HCT116 (cell line): ENCODE results near the gene LRRC4C. TPM values are rescaled to one million over a fixed set of nuclear protein-coding genes. Genes with fewer than 3 reads are reported as not detected.

ENCODE experiments used
- ATAC-seq: fragments of 200-7000 bp; cut with Tn5 transposase; 2 replicates; pipeline ENCODE4 v1.9.1; 2020; ENCODE audit warnings: mild to moderate bottlenecking, moderate library complexity
- BruUV-seq: library from RNA; stranded (reverse); fragments of 400-500 nt; replicated peaks from 2 replicates; lab custom pipeline; 2021; lab: Mats Ljungman, UMichigan
- CTCF ChIA-PET: fragments of 300-600 bp; sonication (Branson Sonifier 250); formaldehyde crosslinking; loops from one replicate; lab custom pipeline; 2021; ENCODE audit warnings: antibody characterized with exemption; lab: Charles Lee
- POLR2A ChIA-PET: fragments of 300-600, 350-600 bp; sonication (Branson Sonifier 250); formaldehyde crosslinking; loops from one replicate; lab custom pipeline; 2021; ENCODE audit warnings: antibody characterized with exemption; lab: Charles Lee
- RAD21 ChIA-PET, 2 experiments: fragments of 300-600 bp; sonication (Branson Sonifier 250); formaldehyde crosslinking; loops; one replicate each; lab custom pipeline; 2023; ENCODE audit warnings: low total read pairs in 2 of 2; ENCODE audit not compliant: uncharacterized antibody in 2 of 2, unreplicated experiment in 2 of 2, low non-redundant PET in 1 of 2; lab: Charles Lee
- DNase-seq: peaks from one replicate; pipeline ENCODE4 v3.0.0-alpha.2; 2010; ENCODE audit warnings: low read depth, low spot score
- H2AFZ ChIP-seq: fragments of 200-600 bp; shearing (Covaris generic), sonication (generic); 2 replicates; pipeline ENCODE4 v1.6.1; 2017; ENCODE audit warnings: low read depth, mixed run types, mixed read lengths, antibody characterized with exemption, low read length; ENCODE audit not compliant: poor library complexity, severe bottlenecking
- H3K27ac ChIP-seq: 2 replicates; pipeline ENCODE4 v1.5.1; 2012; ENCODE audit warnings: low read depth, low read length
- H3K27me3 ChIP-seq: fragments of 200-600 bp; sonication (generic); 2 replicates; pipeline ENCODE4 v1.6.1; 2016; ENCODE audit warnings: mixed run types, low read length, mixed read lengths; ENCODE audit not compliant: insufficient read depth
- H3K36me3 ChIP-seq, 2 experiments: fragments of 200-500 bp in 1 of 2; fragments of 200-600 bp in 1 of 2; sonication (Bioruptor generic) in 1 of 2; sonication (generic) in 1 of 2; 2 replicates each; pipeline versions ENCODE4 v1.5.1 to v1.6.1; 2014 to 2016; ENCODE audit warnings: low read length in 2 of 2, inconsistent platforms in 1 of 2, mixed read lengths in 1 of 2, mixed run types in 1 of 2; ENCODE audit not compliant: insufficient read depth in 2 of 2, control insufficient read depth in 1 of 2
- H3K4me1 ChIP-seq, 2 experiments: fragments of 200-600 bp in 1 of 2; sonication (generic) in 1 of 2; 2 replicates each; pipeline versions ENCODE4 v1.5.1 to v1.6.1; 2012 to 2017; ENCODE audit warnings: low read length in 2 of 2, inconsistent platforms in 1 of 2, mild to moderate bottlenecking in 1 of 2, mixed read lengths in 1 of 2, mixed run types in 1 of 2, moderate library complexity in 1 of 2; ENCODE audit not compliant: insufficient read depth in 2 of 2, control insufficient read depth in 1 of 2
- H3K4me2 ChIP-seq: fragments of 200-600 bp; sonication (generic); 2 replicates; pipeline ENCODE4 v1.6.1; 2017; ENCODE audit warnings: mixed run types, low read length, mixed read lengths
- H3K4me3 ChIP-seq, 2 experiments: fragments of 200-600 bp in 1 of 2; sonication (generic) in 1 of 2; replicated peaks in 1 of 2; 2 replicates each; pipeline ENCODE4 v1.5.1; 2011 to 2016; ENCODE audit warnings: low read length in 2 of 2, control low read depth in 1 of 2, low read depth in 1 of 2, mild to moderate bottlenecking in 1 of 2, mixed read lengths in 1 of 2, mixed run types in 1 of 2
- H3K79me2 ChIP-seq: fragments of 200-600 bp; sonication (generic); 2 replicates; pipeline ENCODE4 v1.6.1; 2017; ENCODE audit warnings: mild to moderate bottlenecking, mixed run types, low read length, moderate library complexity, mixed read lengths; ENCODE audit not compliant: insufficient read depth
- H3K9ac ChIP-seq: fragments of 200-600 bp; sonication (generic); 2 replicates; pipeline ENCODE4 v1.6.1; 2016; ENCODE audit warnings: low read length, mixed read lengths
- H3K9me2 ChIP-seq: fragments of 200-600 bp; sonication (generic), shearing (Covaris generic); 2 replicates; pipeline ENCODE4 v1.6.1; 2017; ENCODE audit warnings: mixed run types, mild to moderate bottlenecking, moderate library complexity; ENCODE audit not compliant: insufficient read depth
- H3K9me3 ChIP-seq, 2 experiments: fragments of 200-500 bp in 1 of 2; fragments of 200-600 bp in 1 of 2; sonication (Bioruptor generic) in 1 of 2; sonication (generic) in 1 of 2; 2 replicates each; pipeline ENCODE4 v1.6.1; 2014 to 2017; ENCODE audit warnings: low read length in 2 of 2, mixed read lengths in 2 of 2, inconsistent platforms in 1 of 2, low read depth in 1 of 2, mild to moderate bottlenecking in 1 of 2, mixed run types in 1 of 2, moderate library complexity in 1 of 2; ENCODE audit not compliant: control insufficient read depth in 1 of 2, insufficient read depth in 1 of 2
- H4K20me1 ChIP-seq: fragments of 200-600 bp; sonication (generic), shearing (Covaris generic); 2 replicates; pipeline ENCODE4 v1.6.1; 2017; ENCODE audit warnings: mixed run types, mild to moderate bottlenecking, moderate library complexity; ENCODE audit not compliant: insufficient read depth
- CEBPB ChIP-seq: IDR thresholded peaks from 2 replicates; pipeline ENCODE4 v1.6.1; 2012; ENCODE audit warnings: low read depth
- EZH2 ChIP-seq: fragments of 200-600 bp; sonication (generic); IDR thresholded peaks from 2 replicates; pipeline ENCODE4 v1.6.1; 2017; ENCODE audit warnings: antibody characterized with exemption, mixed run types
- FOSL1 ChIP-seq: IDR thresholded peaks from 2 replicates; pipeline ENCODE4 v1.6.1; 2012; ENCODE audit warnings: low read depth
- JUND ChIP-seq: IDR thresholded peaks from 2 replicates; pipeline ENCODE4 v1.6.1; 2012
- MAX ChIP-seq: IDR thresholded peaks from 2 replicates; pipeline ENCODE4 v1.6.1; 2012
- POLR2A ChIP-seq: IDR thresholded peaks from 2 replicates; pipeline ENCODE4 v1.7.0; 2011; ENCODE audit warnings: borderline replicate concordance; ENCODE audit not compliant: insufficient read depth, insufficient read length; ENCODE audit errors: extremely low read depth
- POLR2AphosphoS5 ChIP-seq: IDR thresholded peaks from 2 replicates; pipeline ENCODE4 v1.6.1; 2011; ENCODE audit warnings: mild to moderate bottlenecking, low read depth, low read length, moderate library complexity
- RAD21 ChIP-seq: IDR thresholded peaks from 2 replicates; pipeline ENCODE4 v1.6.1; 2012; ENCODE audit warnings: low read depth, mild to moderate bottlenecking
- SIN3A ChIP-seq: IDR thresholded peaks from 2 replicates; pipeline ENCODE4 v1.6.1; 2012; ENCODE audit warnings: low read depth
- SP1 ChIP-seq: IDR thresholded peaks from 2 replicates; pipeline ENCODE4 v1.6.1; 2012; ENCODE audit warnings: low read depth
- TCF7L2 ChIP-seq: IDR thresholded peaks from 2 replicates; pipeline ENCODE4 v1.7.0; 2011; ENCODE audit warnings: borderline replicate concordance, inconsistent platforms; ENCODE audit not compliant: insufficient read depth, insufficient read length; ENCODE audit errors: extremely low read depth
- YY1 ChIP-seq: IDR thresholded peaks from 2 replicates; pipeline ENCODE4 v1.6.1; 2011; ENCODE audit warnings: low read length, low read depth, moderate library complexity, mild to moderate bottlenecking; ENCODE audit not compliant: insufficient replicate concordance; ENCODE audit errors: extremely low read depth
- ZBTB33 ChIP-seq: IDR thresholded peaks from 2 replicates; pipeline ENCODE4 v1.6.1; 2011; ENCODE audit warnings: mild to moderate bottlenecking, low read length, moderate library complexity; ENCODE audit not compliant: insufficient replicate concordance; ENCODE audit errors: extremely low read depth
- ZFX ChIP-seq: fragments of 450-650 bp; IDR thresholded peaks from 2 replicates; pipeline ENCODE4 v1.6.1; 2017
- ZNF274 ChIP-seq: fragments of 200-500 bp; sonication (Bioruptor generic); IDR thresholded peaks from 2 replicates; pipeline ENCODE4 v1.6.1; 2014; ENCODE audit warnings: mild to moderate bottlenecking, low read depth, low read length, inconsistent platforms
- intact Hi-C: fragments of 100-400 bp; cut with micrococcal nuclease; formaldehyde crosslinking; loops from 2 replicates; pipeline ENCODE4 v1.10.0; 2022
- total RNA-seq: library from RNA; stranded (reverse); gene quantifications from one replicate; pipeline ENCODE4 v1.2.1, GENCODE V29; 2021; ENCODE audit not compliant: unreplicated experiment
- TF ChIP-seq, protein P1 (sequence below): IDR thresholded peaks from 2 replicates; pipeline ENCODE4 v1.6.1; 2012
- TF ChIP-seq, protein P2 (sequence below): IDR thresholded peaks from 2 replicates; pipeline ENCODE4 v1.6.1; 2012; ENCODE audit warnings: low read depth

LRRC4C gene
- total RNA-seq, 1 experiment from 2014 or later: not detected

- TF ChIP-seq SP1: no peak
- CTCF ChIA-PET: no interaction called here
- Histone ChIP-seq H3K36me3 (no peaks in the 10 kb centered on the region), H3K27me3 (no peaks in the 10 kb centered on the region), H4K20me1 (no peaks in the 10 kb centered on the region), H3K4me1 (no peaks in the 10 kb centered on the region), H3K4me2 (no peak overlapping the region), H3K79me2 (no peaks in the 10 kb centered on the region), H3K4me3 (no peak overlapping the region), H3K27ac (no peak overlapping the region), H3K9ac (no peak overlapping the region), H2AFZ (no peak overlapping the region), H3K9me3 (peaks cover 5 to 8% of the 10 kb centered on the region in 2 experiments; a peak in 2 of 4 replicates), H3K9me2 (no peaks in the 10 kb centered on the region)
- POLR2A ChIA-PET: no interaction called here
- ATAC-seq (no peak), DNase-seq (no peak)
- RAD21 ChIA-PET: no interaction called here
- intact Hi-C loops: no loop called here
- BruUV-seq: no TSS peak
Measured at GRCh38 chr11:40160418-40160817, 1299.0 kb downstream of the LRRC4C start.

DNA sequence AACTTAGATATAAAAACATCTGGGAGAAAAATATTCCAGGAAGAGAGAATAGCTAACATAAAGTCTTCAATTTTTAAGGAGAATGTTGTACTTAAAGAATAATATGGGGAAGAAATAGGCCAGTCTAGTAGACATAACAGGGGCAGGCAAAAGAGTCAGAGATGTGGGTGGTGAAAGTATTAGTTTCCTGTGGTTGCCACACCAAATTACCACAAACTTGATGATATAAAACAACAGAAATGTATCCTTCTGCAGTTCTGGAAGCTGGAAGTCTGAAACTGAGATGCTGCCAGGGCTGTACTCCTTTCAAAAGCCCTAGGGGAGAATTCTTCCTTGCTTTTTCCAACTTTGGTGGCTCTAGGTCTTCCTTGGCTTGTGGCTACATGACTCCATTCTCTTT is 1309.7 kb downstream of the LRRC4C start:
- H3K4me1 ChIP-seq: no peaks in the 10 kb centered on the region
- no peaks in the 10 kb centered on the region for H3K36me3 ChIP-seq
- DNase-seq (no peak), ATAC-seq (no peak)
- no peaks in the 10 kb centered on the region for H3K27me3 ChIP-seq
- BruUV-seq: no TSS peak
- peaks cover 10 to 16% of the 10 kb centered on the region in 2 experiments; a peak in 2 of 4 replicates for H3K9me3 ChIP-seq
- H4K20me1 ChIP-seq: no peaks in the 10 kb centered on the region
- H3K79me2 ChIP-seq: no peaks in the 10 kb centered on the region
- CTCF ChIA-PET: no interaction called here
- H3K4me3 ChIP-seq: no peak overlapping the region
- H3K4me2 ChIP-seq: no peak overlapping the region
- H3K9ac ChIP-seq: no peak overlapping the region
- no peak overlapping the region for H3K27ac ChIP-seq
- RAD21 ChIA-PET: no interaction called here
- POLR2A ChIA-PET: no interaction called here
- intact Hi-C loops: no loop called here
- H2AFZ ChIP-seq: no peak overlapping the region
- no peaks in the 10 kb centered on the region for H3K9me2 ChIP-seq
- TF ChIP-seq ZNF274: no peak
- no peak for TF ChIP-seq SP1
- no peak for TF ChIP-seq TCF7L2
- TF ChIP-seq ZFX: no peak
- TF ChIP-seq YY1: no peak
- TF ChIP-seq MAX: no peak
- TF ChIP-seq SIN3A: no peak
- no peak for TF ChIP-seq POLR2A
- TF ChIP-seq, protein P1, sequence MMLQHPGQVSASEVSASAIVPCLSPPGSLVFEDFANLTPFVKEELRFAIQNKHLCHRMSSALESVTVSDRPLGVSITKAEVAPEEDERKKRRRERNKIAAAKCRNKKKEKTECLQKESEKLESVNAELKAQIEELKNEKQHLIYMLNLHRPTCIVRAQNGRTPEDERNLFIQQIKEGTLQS: no peak
- TF ChIP-seq CEBPB: no peak
- TF ChIP-seq FOSL1: no peak
- TF ChIP-seq POLR2AphosphoS5: no peak
- TF ChIP-seq EZH2: no peak
- TF ChIP-seq, protein P2, sequence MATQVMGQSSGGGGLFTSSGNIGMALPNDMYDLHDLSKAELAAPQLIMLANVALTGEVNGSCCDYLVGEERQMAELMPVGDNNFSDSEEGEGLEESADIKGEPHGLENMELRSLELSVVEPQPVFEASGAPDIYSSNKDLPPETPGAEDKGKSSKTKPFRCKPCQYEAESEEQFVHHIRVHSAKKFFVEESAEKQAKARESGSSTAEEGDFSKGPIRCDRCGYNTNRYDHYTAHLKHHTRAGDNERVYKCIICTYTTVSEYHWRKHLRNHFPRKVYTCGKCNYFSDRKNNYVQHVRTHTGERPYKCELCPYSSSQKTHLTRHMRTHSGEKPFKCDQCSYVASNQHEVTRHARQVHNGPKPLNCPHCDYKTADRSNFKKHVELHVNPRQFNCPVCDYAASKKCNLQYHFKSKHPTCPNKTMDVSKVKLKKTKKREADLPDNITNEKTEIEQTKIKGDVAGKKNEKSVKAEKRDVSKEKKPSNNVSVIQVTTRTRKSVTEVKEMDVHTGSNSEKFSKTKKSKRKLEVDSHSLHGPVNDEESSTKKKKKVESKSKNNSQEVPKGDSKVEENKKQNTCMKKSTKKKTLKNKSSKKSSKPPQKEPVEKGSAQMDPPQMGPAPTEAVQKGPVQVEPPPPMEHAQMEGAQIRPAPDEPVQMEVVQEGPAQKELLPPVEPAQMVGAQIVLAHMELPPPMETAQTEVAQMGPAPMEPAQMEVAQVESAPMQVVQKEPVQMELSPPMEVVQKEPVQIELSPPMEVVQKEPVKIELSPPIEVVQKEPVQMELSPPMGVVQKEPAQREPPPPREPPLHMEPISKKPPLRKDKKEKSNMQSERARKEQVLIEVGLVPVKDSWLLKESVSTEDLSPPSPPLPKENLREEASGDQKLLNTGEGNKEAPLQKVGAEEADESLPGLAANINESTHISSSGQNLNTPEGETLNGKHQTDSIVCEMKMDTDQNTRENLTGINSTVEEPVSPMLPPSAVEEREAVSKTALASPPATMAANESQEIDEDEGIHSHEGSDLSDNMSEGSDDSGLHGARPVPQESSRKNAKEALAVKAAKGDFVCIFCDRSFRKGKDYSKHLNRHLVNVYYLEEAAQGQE: no peak
- TF ChIP-seq ZBTB33: no peak
- TF ChIP-seq JUND: no peak
- TF ChIP-seq RAD21: no peak
